NCI-H1417 (cell line): ENCODE measurements around the gene NECTIN3.

Source experiments
- DNase-seq, 3 experiments: peaks; one replicate each; lab custom pipeline; 2025; lab: John Stamatoyannopoulos, UW

NECTIN3 gene

DNA sequence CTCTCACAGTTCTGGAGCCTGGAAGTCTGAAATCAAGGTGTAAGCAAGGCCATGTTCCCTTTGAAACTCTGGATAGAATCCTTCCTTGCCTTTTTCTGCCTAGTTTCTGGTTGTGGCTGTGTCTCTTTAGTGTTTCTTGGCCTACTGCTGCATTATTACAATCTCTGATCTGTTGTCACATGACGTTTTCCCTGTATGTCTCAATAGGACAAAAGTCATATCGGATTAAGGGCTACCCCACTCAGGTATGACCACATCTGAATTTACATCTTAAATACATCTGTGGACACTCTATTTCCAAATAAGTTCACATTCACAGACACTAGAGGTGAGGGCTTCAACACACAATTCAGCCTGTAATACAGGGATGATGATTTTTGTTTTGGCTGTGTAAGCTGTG, 13.3 kb downstream of the NECTIN3 start:
- DNase-seq = no peak

GRCh38 chr3:111087924-111088469, 16.4 kb downstream of the NECTIN3 start:
- DNase-seq = no peak

DNA sequence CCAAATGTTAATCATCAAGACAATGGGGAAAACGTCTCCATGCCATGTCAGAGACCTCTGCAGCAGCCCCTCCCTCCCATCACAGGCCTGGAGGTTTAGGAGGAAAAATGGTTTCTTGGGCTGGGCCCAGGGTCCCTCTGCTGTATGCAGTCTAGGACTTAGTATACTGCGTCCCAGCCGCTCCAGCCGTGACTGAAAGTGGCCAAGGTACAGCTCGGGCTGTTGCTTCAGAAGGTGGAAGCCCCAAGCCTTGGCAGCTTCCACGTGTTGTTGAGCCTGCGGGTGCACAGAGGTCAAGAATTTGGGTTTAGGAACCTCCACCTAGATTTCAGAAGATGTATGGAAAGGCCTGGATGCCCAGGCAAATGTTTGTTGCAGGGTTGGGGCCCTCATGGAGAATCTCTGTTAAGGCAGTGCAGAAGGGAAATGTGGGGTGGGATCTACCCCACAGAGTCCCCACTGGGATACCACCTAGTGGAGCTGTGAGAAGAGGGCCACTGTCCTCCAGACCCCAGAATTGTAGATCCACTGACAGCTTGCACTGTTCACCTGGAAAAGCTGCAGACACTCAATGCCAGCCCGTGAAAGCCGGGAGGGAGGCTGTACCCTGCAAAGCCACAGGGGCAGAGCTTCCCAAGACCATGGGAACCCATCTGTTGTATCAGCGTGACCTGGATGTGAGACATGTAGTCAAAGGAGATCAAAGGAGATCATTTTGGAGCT, 25.0 kb downstream of the NECTIN3 start:
- DNase-seq = no peak

GRCh38 chr3:111103807-111104206, 32.2 kb downstream of the NECTIN3 start:
- no peak for DNase-seq

- DNase-seq = no peak
These were observed 35.5 kb downstream of the NECTIN3 start for GRCh38 chr3:111106993-111107661.

GRCh38 chr3:111107662-111108035, 36.0 kb downstream of the NECTIN3 start:
- no peak for DNase-seq

DNA sequence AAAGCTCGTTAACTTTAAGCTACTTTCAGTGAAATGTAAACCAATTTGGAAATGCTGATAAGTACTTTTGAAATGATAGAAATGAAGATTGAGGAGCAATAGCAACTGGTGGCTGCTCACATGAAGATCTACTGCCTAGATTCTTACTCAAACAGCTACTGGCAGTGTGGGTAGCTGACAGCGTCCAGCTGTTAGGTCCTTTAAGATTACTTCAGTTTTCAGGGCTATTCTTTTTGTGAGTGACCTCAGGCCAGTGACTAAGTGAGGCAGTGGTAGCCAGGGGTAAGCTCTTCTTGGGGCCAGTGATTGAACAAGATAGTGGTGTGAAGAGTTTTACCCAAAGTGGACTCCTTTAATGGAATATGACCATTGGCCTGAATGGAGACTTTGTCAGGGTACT, 41.3 kb downstream of the NECTIN3 start:
- peak in 1 of 3 experiments; percentile 2 for DNase-seq

- no peak for DNase-seq
These were observed 57.3 kb downstream of the NECTIN3 start for GRCh38 chr3:111128884-111129283.

DNA sequence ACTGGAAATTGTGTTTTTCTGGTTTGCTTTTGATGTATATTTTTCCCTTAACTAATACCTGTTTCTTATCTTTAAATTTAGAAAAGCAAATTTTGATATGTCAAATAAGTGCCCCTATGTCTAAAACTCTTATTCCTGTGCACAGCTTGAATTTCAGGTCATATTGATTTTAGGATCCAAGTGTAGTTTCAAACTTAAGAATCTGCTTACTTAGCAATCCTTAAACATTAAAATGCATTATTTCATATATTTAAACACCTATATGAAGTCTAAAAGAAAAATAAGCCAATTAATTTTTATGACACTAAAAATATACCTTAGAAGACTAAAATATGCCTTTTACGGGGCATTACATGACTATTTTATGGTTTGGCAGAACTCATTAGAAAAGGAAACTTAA, 59.2 kb downstream of the NECTIN3 start:
- DNase-seq = no peak

GRCh38 chr3:111134302-111134701, 62.7 kb downstream of the NECTIN3 start:
- no peak for DNase-seq

GRCh38 chr3:111151438-111151837, 79.8 kb downstream of the NECTIN3 start:
- no peak for DNase-seq

- no peak for DNase-seq
These were observed 80.9 kb downstream of the NECTIN3 start for GRCh38 chr3:111152496-111152895.

DNA sequence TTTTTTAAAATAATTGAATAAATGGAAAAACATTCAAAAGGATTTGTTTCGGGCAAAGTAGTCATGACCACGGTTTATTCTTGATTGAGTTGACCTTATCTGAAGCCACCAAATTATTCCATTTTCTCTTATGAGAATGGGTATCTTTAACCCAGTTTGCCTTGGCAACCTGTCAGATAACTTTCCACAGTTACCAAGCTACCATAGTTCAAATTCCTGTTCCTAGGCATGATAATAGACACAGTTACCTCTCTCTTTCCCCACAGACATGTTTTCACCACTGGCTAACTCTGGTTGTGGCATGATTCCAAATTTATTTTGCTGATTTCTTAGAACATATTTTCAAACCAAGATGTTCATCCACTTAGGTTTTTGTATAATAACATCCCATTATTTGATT, 84.9 kb downstream of the NECTIN3 start:
- no peak for DNase-seq

DNA sequence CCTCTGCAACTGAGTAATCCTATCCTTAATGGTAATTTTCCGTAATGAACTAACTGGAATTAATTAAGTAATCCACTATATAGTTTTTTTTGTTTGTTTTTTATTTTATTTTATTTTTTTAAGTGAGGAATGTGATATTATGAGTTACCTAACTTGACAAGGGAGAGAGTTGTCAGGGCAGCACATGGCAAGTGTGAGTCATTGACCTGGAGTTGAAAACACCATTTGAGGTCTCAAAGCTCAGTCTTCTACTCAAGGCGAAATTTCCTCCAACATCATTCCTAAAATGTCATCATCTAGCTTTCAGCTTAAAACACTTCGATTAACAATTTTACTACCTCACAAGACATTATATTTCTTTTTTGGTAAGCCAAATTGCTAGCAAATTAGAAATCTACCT, 87.8 kb downstream of the NECTIN3 start:
- no peak for DNase-seq

GRCh38 chr3:111164621-111165020, 93.0 kb downstream of the NECTIN3 start:
- no peak for DNase-seq

- DNase-seq = no peak
These were observed 93.8 kb downstream of the NECTIN3 start for GRCh38 chr3:111165411-111165810.

DNA sequence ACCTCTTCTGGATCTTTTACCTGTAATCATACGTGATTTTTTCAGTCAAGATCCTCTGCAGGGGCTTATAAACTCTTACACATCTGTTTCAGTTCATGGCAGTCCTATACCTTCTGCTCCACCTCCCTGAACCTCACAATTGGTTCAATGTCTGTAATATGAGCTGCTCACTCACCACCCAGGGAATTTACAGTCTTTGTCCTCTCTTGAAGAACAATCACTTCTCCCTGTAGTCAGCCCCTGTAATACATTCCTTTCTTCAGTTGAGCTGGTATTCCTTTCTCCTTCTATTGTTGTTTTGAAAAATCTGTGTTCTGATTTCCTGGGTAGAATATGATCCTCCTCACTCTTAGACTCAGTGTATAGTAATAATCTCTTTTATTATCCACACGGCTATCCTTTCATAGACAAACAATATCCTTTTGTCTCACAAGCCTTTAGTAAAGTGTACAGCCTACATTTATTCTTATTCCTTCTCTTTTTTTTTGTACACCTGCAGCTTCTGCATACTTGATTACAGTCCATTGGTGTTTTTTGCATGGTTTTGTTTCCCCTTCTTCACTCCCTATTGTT, 101.8 kb downstream of the NECTIN3 start:
- DNase-seq = peak in 2 of 3 experiments; percentile 16 to 45

GRCh38 chr3:111173906-111174305, 102.3 kb downstream of the NECTIN3 start:
- no peak for DNase-seq

DNA sequence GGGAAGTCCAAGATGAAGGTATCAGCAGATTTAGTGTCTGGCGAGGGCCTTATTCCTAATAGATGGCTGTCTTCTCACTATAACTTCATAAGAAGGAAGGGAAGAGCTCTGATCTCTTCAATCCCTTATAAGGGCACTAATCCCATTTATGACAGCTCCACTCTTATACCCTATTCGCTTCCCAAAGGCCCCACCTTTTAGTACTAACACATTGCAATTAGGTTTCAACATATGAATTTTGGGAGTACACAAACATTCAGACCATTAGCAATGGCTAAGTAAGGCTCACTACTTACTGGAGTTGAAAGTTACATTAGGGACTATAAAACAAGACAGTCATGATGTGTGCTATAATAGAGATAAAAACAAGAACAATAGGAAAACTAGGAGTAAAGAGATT, 118.9 kb downstream of the NECTIN3 start:
- no peak for DNase-seq

DNA sequence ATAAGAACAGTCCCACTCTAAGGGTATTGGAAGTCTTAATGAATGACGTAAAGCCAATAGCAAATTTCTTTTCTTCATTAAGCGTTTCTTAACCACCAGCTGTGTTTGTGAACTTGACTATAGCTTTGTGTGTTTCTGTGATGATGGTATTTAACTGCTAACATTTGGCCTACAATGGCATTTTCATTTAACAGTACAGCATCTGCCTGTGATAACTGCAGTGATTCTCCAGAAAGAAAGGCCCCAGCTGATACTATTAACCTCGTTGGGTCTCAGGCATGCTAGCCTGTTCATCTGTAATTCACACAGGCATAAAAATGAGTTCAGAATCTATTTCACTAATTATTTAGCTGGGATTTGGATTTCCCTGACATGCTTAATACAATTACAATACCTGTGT, 121.9 kb downstream of the NECTIN3 start:
- no peak for DNase-seq

DNA sequence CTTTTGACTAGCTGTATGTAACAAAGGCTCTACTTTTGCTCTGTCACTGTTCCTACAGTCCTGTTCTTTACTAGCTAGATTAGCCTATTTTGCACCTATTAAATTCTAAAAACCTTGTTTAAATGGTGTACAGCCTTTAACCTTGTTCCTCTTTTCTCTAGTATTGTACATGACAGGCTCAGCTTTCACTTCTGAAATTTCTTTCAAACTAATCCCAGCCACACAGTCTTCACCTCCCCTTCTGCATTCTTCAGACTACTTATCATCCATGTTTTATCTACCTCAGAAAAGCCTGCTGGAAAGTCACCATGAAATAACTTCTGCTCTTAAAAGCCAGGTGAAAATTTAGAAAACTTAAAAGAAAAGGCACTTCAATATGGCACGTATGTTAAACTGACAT, 122.4 kb downstream of the NECTIN3 start:
- no peak for DNase-seq

- no peak for DNase-seq
These were observed 125.9 kb downstream of the NECTIN3 start for GRCh38 chr3:111197485-111197884.

- DNase-seq = no peak
These were observed 128.4 kb downstream of the NECTIN3 start for GRCh38 chr3:111200027-111200426.
